Glutamatergic neuron (in vitro differentiated cells): ENCODE results near the gene SULT1B1. TPM values are rescaled to one million over a fixed set of nuclear protein-coding genes. Genes with fewer than 3 reads are reported as not detected.

Source experiments
- DNase-seq: peaks from one replicate; pipeline ENCODE4 v3.0.0; 2022
- H3K27ac Mint-ChIP-seq: one replicate; pipeline ENCODE4 v1.8.0; 2020; ENCODE audit warnings: mild to moderate bottlenecking, mixed read lengths, inconsistent platforms; ENCODE audit not compliant: unreplicated experiment
- H3K27me3 Mint-ChIP-seq: one replicate; pipeline ENCODE4 v1.8.0; 2020; ENCODE audit warnings: mild to moderate bottlenecking, moderate library complexity, mixed read lengths, inconsistent platforms; ENCODE audit not compliant: unreplicated experiment
- H3K36me3 Mint-ChIP-seq: one replicate; pipeline ENCODE4 v1.8.0; 2020; ENCODE audit warnings: mild to moderate bottlenecking, mixed read lengths, inconsistent platforms; ENCODE audit not compliant: unreplicated experiment
- H3K4me1 Mint-ChIP-seq: one replicate; pipeline ENCODE4 v1.8.0; 2020; ENCODE audit warnings: mild to moderate bottlenecking, low read depth, mixed read lengths, inconsistent platforms; ENCODE audit not compliant: unreplicated experiment
- H3K4me3 Mint-ChIP-seq: one replicate; pipeline ENCODE4 v1.8.0; 2020; ENCODE audit warnings: mild to moderate bottlenecking, mixed read lengths, inconsistent platforms; ENCODE audit not compliant: unreplicated experiment
- H3K9me3 Mint-ChIP-seq: one replicate; pipeline ENCODE4 v1.8.0; 2020; ENCODE audit warnings: mild to moderate bottlenecking, moderate library complexity, mixed read lengths, inconsistent platforms; ENCODE audit not compliant: unreplicated experiment
- CTCF ChIP-seq: fragments of 200-600 bp; sonication (generic); IDR thresholded peaks from one replicate; pipeline ENCODE4 v1.5.0; 2021; ENCODE audit not compliant: partially characterized antibody, unreplicated experiment
- total RNA-seq: library from RNA; stranded (reverse); fragmentation: NEBNext Ultra II Directional; extraction: Animal tissue kit (Norgen Biotek cat#: 25700); gene quantifications from one replicate; pipeline ENCODE4 v1.2.1, GENCODE V29; 2021; ENCODE audit not compliant: unreplicated experiment

The SULT1B1 gene
- total RNA-seq, 1 donor from 2014 or later: 0.10 TPM

- Mint-ChIP-seq H3K4me3 (no peak overlapping the region), H3K4me1 (peaks cover 2% of the 10 kb centered on the region)
These were observed 26.1 kb upstream of the SULT1B1 start for GRCh38 chr4:69786547-69786946.

GRCh38 chr4:69785211-69785831, 24.9 kb upstream of the SULT1B1 start:
- TF ChIP-seq CTCF: no peak
- Mint-ChIP-seq H3K36me3 (no peaks in the 10 kb centered on the region), H3K27me3 (no peaks in the 10 kb centered on the region), H3K4me1 (peaks cover 2% of the 10 kb centered on the region), H3K27ac (no peak overlapping the region), H3K4me3 (no peak overlapping the region), H3K9me3 (peaks cover 2% of the 10 kb centered on the region)
- no peak for DNase-seq

More at GRCh38 chr4:69786547-69786946, 26.1 kb upstream of the SULT1B1 start:
- no peak for TF ChIP-seq CTCF
- Mint-ChIP-seq H3K9me3 (peaks cover 2% of the 10 kb centered on the region), H3K27me3 (no peaks in the 10 kb centered on the region), H3K36me3 (no peaks in the 10 kb centered on the region), H3K27ac (no peak overlapping the region)
- no peak for DNase-seq

GRCh38 chr4:69782651-69783310, 22.4 kb upstream of the SULT1B1 start:
- no peaks in the 10 kb centered on the region for H3K27me3 Mint-ChIP-seq
- peaks cover 2% of the 10 kb centered on the region for H3K9me3 Mint-ChIP-seq
- no peak for TF ChIP-seq CTCF
- H3K4me3 Mint-ChIP-seq: no peak overlapping the region
- DNase-seq: no peak
- no peaks in the 10 kb centered on the region for H3K36me3 Mint-ChIP-seq
- H3K27ac Mint-ChIP-seq: no peak overlapping the region
- H3K4me1 Mint-ChIP-seq: peaks cover 2% of the 10 kb centered on the region

GRCh38 chr4:69781458-69782418, 21.3 kb upstream of the SULT1B1 start:
- DNase-seq: no peak
- Mint-ChIP-seq H3K4me1 (peaks cover 5% of the 10 kb centered on the region), H3K9me3 (peaks cover 2% of the 10 kb centered on the region), H3K27ac (no peak overlapping the region), H3K27me3 (no peaks in the 10 kb centered on the region), H3K36me3 (no peaks in the 10 kb centered on the region), H3K4me3 (no peak overlapping the region)
- TF ChIP-seq CTCF: no peak

- H3K4me3 Mint-ChIP-seq: no peak overlapping the region
- no peaks in the 10 kb centered on the region for H3K27me3 Mint-ChIP-seq
- no peaks in the 10 kb centered on the region for H3K36me3 Mint-ChIP-seq
- DNase-seq: no peak
- no peak for TF ChIP-seq CTCF
- peaks cover 2% of the 10 kb centered on the region for H3K9me3 Mint-ChIP-seq
- H3K27ac Mint-ChIP-seq: no peak overlapping the region
- peaks cover 8% of the 10 kb centered on the region for H3K4me1 Mint-ChIP-seq
These were observed 19.7 kb upstream of the SULT1B1 start for GRCh38 chr4:69780141-69780540.
